Endodermal cell (in vitro differentiated cells): ENCODE results near the gene LDAH. TPM values are rescaled to one million over a fixed set of nuclear protein-coding genes. Genes with fewer than 3 reads are reported as not detected.

Source experiments
- DNase-seq: peaks from one replicate; pipeline ENCODE4 v3.0.0-alpha.2; 2017
- H3K27ac ChIP-seq: 2 replicates; pipeline ENCODE4 v1.5.1; 2013; ENCODE audit warnings: mild to moderate bottlenecking, low read depth, low read length, moderate library complexity
- H3K27me3 ChIP-seq: 2 replicates; pipeline ENCODE4 v1.6.1; 2013; ENCODE audit warnings: mild to moderate bottlenecking, low read length, moderate library complexity; ENCODE audit not compliant: insufficient read depth, control insufficient read depth, poor library complexity, severe bottlenecking
- H3K36me3 ChIP-seq: 2 replicates; pipeline ENCODE4 v1.7.0; 2013; ENCODE audit warnings: mild to moderate bottlenecking, low read length, moderate library complexity; ENCODE audit not compliant: control insufficient read depth, insufficient read depth
- H3K4me1 ChIP-seq: one replicate; pipeline ENCODE4 v1.7.0; 2013; ENCODE audit warnings: low read length; ENCODE audit not compliant: control insufficient read depth, insufficient read depth
- H3K4me3 ChIP-seq: 2 replicates; pipeline ENCODE4 v1.5.1; 2013; ENCODE audit warnings: mild to moderate bottlenecking, low read length, moderate library complexity
- H3K9ac ChIP-seq: 2 replicates; pipeline ENCODE4 v1.6.1; 2013; ENCODE audit warnings: mild to moderate bottlenecking, low read length, moderate library complexity; ENCODE audit not compliant: poor library complexity, severe bottlenecking; ENCODE audit errors: extremely low read depth
- H3K9me3 ChIP-seq: 2 replicates; pipeline ENCODE4 v1.6.1; 2013; ENCODE audit warnings: mild to moderate bottlenecking, low read length, moderate library complexity; ENCODE audit not compliant: control insufficient read depth
- H3K27ac Mint-ChIP-seq: 2 replicates; pipeline ENCODE4 v1.8.0; 2020; ENCODE audit warnings: mixed read lengths
- H3K27me3 Mint-ChIP-seq: 2 replicates; pipeline ENCODE4 v1.8.0; 2021; ENCODE audit warnings: mild to moderate bottlenecking, mixed read lengths; ENCODE audit not compliant: insufficient read depth
- H3K36me3 Mint-ChIP-seq: 2 replicates; pipeline ENCODE4 v1.8.0; 2020; ENCODE audit warnings: low read depth, mixed read lengths
- H3K4me1 Mint-ChIP-seq: 2 replicates; pipeline ENCODE4 v1.8.0; 2020; ENCODE audit warnings: mixed read lengths
- H3K4me3 Mint-ChIP-seq: 2 replicates; pipeline ENCODE4 v1.8.0; 2020; ENCODE audit warnings: mild to moderate bottlenecking, moderate library complexity, mixed read lengths
- H3K9me3 Mint-ChIP-seq: 2 replicates; pipeline ENCODE4 v1.8.0; 2020; ENCODE audit warnings: mild to moderate bottlenecking, mixed read lengths
- WGBS, 2 experiments: methylation state at CpG; one replicate each; pipeline versions ENCODE4 v1.1.5 to v1.1.7; 2013; ENCODE audit warnings: missing lambda C conversion rate in 2 of 2, mixed read lengths in 1 of 2; ENCODE audit not compliant: insufficient coverage in 1 of 2, insufficient read length in 1 of 2; 5-methylcytosine and 5-hydroxymethylcytosine counted together
- total RNA-seq, 2 donors: library from RNA; stranded (reverse); fragmentation: NEBNext Ultra II Directional in 1 of 2; extraction: Animal tissue kit (Norgen Biotek cat#: 25700) in 1 of 2; gene quantifications; 2 replicates in 1 of 2; 3 replicates in 1 of 2; pipeline ENCODE4 v1.2.1, GENCODE V29; 2021
- TF ChIP-seq, protein P1 (sequence below): fragments of 200-600 bp; sonication (generic); conservative IDR thresholded peaks from 2 replicates; pipeline ENCODE4 v1.5.0; 2021; ENCODE audit warnings: antibody characterized with exemption, mild to moderate bottlenecking

Gene LDAH
- total RNA-seq, 2 donors from 2014 or later = 28.7 to 42.2 TPM

DNA sequence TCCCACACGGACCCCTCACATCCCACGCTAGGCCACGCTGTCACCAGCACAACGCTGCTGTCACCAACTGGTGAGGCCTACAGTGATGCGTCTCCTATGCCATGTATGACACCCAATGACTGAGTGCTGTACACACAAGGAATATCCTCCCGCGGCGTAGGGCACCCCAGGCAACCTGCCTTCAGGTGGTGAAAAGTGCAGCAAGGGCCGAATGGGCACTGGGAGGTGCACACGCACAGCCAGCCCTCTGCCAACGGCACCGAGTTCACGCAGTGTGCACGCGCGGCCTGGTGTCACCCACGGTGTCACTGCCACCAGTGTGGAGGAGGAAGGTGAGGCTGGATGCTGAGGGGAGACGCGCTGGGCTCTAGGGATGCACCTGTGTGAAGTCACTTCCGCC, 176.5 kb downstream of the LDAH start:
- 90% methylated on average over 14 to 20 of the region's 20 CpGs for WGBS, 2 experiments
- Mint-ChIP-seq H3K27ac (no peak overlapping the region), H3K9me3 (no peaks in the 10 kb centered on the region), H3K27me3 (no peaks in the 10 kb centered on the region), H3K4me1 (peaks cover 13% of the 10 kb centered on the region), H3K36me3 (peaks cover 14% of the 10 kb centered on the region), H3K4me3 (no peak overlapping the region)
- DNase-seq = no peak
- Histone ChIP-seq H3K36me3 (peaks cover 5% of the 10 kb centered on the region), H3K27me3 (no peaks in the 10 kb centered on the region), H3K9me3 (no peaks in the 10 kb centered on the region), H3K27ac (no peak overlapping the region), H3K4me1 (no peaks in the 10 kb centered on the region), H3K4me3 (no peak overlapping the region), H3K9ac (no peak overlapping the region)
- TF ChIP-seq, protein P1, sequence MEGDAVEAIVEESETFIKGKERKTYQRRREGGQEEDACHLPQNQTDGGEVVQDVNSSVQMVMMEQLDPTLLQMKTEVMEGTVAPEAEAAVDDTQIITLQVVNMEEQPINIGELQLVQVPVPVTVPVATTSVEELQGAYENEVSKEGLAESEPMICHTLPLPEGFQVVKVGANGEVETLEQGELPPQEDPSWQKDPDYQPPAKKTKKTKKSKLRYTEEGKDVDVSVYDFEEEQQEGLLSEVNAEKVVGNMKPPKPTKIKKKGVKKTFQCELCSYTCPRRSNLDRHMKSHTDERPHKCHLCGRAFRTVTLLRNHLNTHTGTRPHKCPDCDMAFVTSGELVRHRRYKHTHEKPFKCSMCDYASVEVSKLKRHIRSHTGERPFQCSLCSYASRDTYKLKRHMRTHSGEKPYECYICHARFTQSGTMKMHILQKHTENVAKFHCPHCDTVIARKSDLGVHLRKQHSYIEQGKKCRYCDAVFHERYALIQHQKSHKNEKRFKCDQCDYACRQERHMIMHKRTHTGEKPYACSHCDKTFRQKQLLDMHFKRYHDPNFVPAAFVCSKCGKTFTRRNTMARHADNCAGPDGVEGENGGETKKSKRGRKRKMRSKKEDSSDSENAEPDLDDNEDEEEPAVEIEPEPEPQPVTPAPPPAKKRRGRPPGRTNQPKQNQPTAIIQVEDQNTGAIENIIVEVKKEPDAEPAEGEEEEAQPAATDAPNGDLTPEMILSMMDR = no peak

DNA sequence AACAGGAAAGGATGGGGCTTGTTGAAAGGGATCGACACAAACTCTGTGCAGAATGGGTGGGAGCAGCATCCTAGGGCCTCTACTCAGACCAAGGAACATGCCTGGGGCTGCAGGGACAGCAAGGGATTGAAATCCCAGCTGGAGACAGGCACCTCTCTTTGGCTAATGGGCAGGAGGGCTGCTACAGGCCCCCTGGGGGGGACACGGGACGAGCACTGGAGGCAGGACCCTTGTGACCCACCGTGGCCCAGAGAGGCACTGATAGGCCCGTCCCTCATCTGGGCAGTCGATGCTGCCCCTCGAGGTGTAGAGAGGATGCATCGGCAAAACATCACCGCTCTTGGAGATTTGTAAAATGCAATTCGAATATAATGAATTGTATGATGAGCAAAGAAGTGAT, 177.1 kb downstream of the LDAH start:
- no peak for DNase-seq
- Mint-ChIP-seq H3K36me3 (peaks cover 19% of the 10 kb centered on the region), H3K27me3 (no peaks in the 10 kb centered on the region), H3K4me1 (peaks cover 13% of the 10 kb centered on the region), H3K27ac (no peak overlapping the region), H3K9me3 (no peaks in the 10 kb centered on the region), H3K4me3 (no peak overlapping the region)
- no peak overlapping the region for H3K9ac ChIP-seq
- H3K4me3 ChIP-seq = no peak overlapping the region
- H3K27me3 ChIP-seq = no peaks in the 10 kb centered on the region
- no peaks in the 10 kb centered on the region for H3K4me1 ChIP-seq
- 92 to 93% methylated on average over 6 to 10 of the region's 10 CpGs for WGBS, 2 experiments
- H3K36me3 ChIP-seq = peaks cover 12% of the 10 kb centered on the region
- H3K9me3 ChIP-seq = no peaks in the 10 kb centered on the region
- TF ChIP-seq, protein P1 = no peak
- H3K27ac ChIP-seq = no peak overlapping the region

DNA sequence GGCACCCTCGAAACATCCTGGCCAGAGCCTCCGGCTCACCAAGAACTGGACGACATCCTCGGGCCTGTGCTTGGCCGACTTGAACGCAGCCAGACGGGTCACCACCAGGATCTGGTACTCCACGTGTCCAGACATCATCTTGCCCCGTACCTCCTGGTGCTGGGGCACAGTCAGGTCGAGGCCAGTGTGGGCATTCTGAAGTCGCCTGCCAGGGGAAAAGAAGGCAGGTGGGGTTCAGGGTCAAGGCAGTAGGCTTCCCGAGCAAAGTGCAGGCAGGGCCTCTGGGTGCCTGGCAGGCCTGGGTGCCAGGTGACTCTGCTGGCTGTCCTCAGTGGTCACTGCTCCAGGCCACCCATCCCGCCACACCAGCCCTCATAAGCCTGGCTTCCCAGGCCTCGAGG, 177.6 kb downstream of the LDAH start:
- peaks cover 15% of the 10 kb centered on the region for H3K36me3 ChIP-seq
- H3K9ac ChIP-seq = no peak overlapping the region
- TF ChIP-seq, protein P1 = no peak
- H3K4me1 Mint-ChIP-seq = peaks cover 11% of the 10 kb centered on the region
- no peak overlapping the region for H3K27ac Mint-ChIP-seq
- no peaks in the 10 kb centered on the region for H3K27me3 Mint-ChIP-seq
- H3K4me3 ChIP-seq = no peak overlapping the region
- WGBS, 2 experiments = 85 to 93% methylated on average over 12 to 14 of the region's 14 CpGs
- no peaks in the 10 kb centered on the region for H3K9me3 Mint-ChIP-seq
- no peaks in the 10 kb centered on the region for H3K27me3 ChIP-seq
- no peaks in the 10 kb centered on the region for H3K9me3 ChIP-seq
- H3K4me1 ChIP-seq = no peaks in the 10 kb centered on the region
- H3K36me3 Mint-ChIP-seq = peaks cover 19% of the 10 kb centered on the region
- H3K4me3 Mint-ChIP-seq = no peak overlapping the region
- H3K27ac ChIP-seq = no peak overlapping the region
- no peak for DNase-seq
